HCT116 (cell line): ENCODE measurements around the gene ATP5PD. TPM values are rescaled to one million over a fixed set of nuclear protein-coding genes. Genes with fewer than 3 reads are reported as not detected.

Experiments used
- ATAC-seq: fragments of 200-7000 bp; cut with Tn5 transposase; 2 replicates; pipeline ENCODE4 v1.9.1; 2020; ENCODE audit warnings: mild to moderate bottlenecking, moderate library complexity
- BruUV-seq: library from RNA; stranded (reverse); fragments of 400-500 nt; replicated peaks from 2 replicates; lab custom pipeline; 2021; lab: Mats Ljungman, UMichigan
- CTCF ChIA-PET: fragments of 300-600 bp; sonication (Branson Sonifier 250); formaldehyde crosslinking; loops from one replicate; lab custom pipeline; 2021; ENCODE audit warnings: antibody characterized with exemption; lab: Charles Lee
- POLR2A ChIA-PET: fragments of 300-600, 350-600 bp; sonication (Branson Sonifier 250); formaldehyde crosslinking; loops from one replicate; lab custom pipeline; 2021; ENCODE audit warnings: antibody characterized with exemption; lab: Charles Lee
- RAD21 ChIA-PET, 2 experiments: fragments of 300-600 bp; sonication (Branson Sonifier 250); formaldehyde crosslinking; loops; one replicate each; lab custom pipeline; 2023; ENCODE audit warnings: low total read pairs in 2 of 2; ENCODE audit not compliant: uncharacterized antibody in 2 of 2, unreplicated experiment in 2 of 2, low non-redundant PET in 1 of 2; lab: Charles Lee
- DNase-seq: peaks from one replicate; pipeline ENCODE4 v3.0.0-alpha.2; 2010; ENCODE audit warnings: low read depth, low spot score
- H2AFZ ChIP-seq: fragments of 200-600 bp; shearing (Covaris generic), sonication (generic); 2 replicates; pipeline ENCODE4 v1.6.1; 2017; ENCODE audit warnings: low read depth, mixed run types, mixed read lengths, antibody characterized with exemption, low read length; ENCODE audit not compliant: poor library complexity, severe bottlenecking
- H3K27ac ChIP-seq: 2 replicates; pipeline ENCODE4 v1.5.1; 2012; ENCODE audit warnings: low read depth, low read length
- H3K27me3 ChIP-seq: fragments of 200-600 bp; sonication (generic); 2 replicates; pipeline ENCODE4 v1.6.1; 2016; ENCODE audit warnings: mixed run types, low read length, mixed read lengths; ENCODE audit not compliant: insufficient read depth
- H3K36me3 ChIP-seq, 2 experiments: fragments of 200-500 bp in 1 of 2; fragments of 200-600 bp in 1 of 2; sonication (Bioruptor generic) in 1 of 2; sonication (generic) in 1 of 2; 2 replicates each; pipeline versions ENCODE4 v1.5.1 to v1.6.1; 2014 to 2016; ENCODE audit warnings: low read length in 2 of 2, inconsistent platforms in 1 of 2, mixed read lengths in 1 of 2, mixed run types in 1 of 2; ENCODE audit not compliant: insufficient read depth in 2 of 2, control insufficient read depth in 1 of 2
- H3K4me1 ChIP-seq, 2 experiments: fragments of 200-600 bp in 1 of 2; sonication (generic) in 1 of 2; 2 replicates each; pipeline versions ENCODE4 v1.5.1 to v1.6.1; 2012 to 2017; ENCODE audit warnings: low read length in 2 of 2, inconsistent platforms in 1 of 2, mild to moderate bottlenecking in 1 of 2, mixed read lengths in 1 of 2, mixed run types in 1 of 2, moderate library complexity in 1 of 2; ENCODE audit not compliant: insufficient read depth in 2 of 2, control insufficient read depth in 1 of 2
- H3K4me2 ChIP-seq: fragments of 200-600 bp; sonication (generic); 2 replicates; pipeline ENCODE4 v1.6.1; 2017; ENCODE audit warnings: mixed run types, low read length, mixed read lengths
- H3K4me3 ChIP-seq, 2 experiments: fragments of 200-600 bp in 1 of 2; sonication (generic) in 1 of 2; replicated peaks in 1 of 2; 2 replicates each; pipeline ENCODE4 v1.5.1; 2011 to 2016; ENCODE audit warnings: low read length in 2 of 2, control low read depth in 1 of 2, low read depth in 1 of 2, mild to moderate bottlenecking in 1 of 2, mixed read lengths in 1 of 2, mixed run types in 1 of 2
- H3K79me2 ChIP-seq: fragments of 200-600 bp; sonication (generic); 2 replicates; pipeline ENCODE4 v1.6.1; 2017; ENCODE audit warnings: mild to moderate bottlenecking, mixed run types, low read length, moderate library complexity, mixed read lengths; ENCODE audit not compliant: insufficient read depth
- H3K9ac ChIP-seq: fragments of 200-600 bp; sonication (generic); 2 replicates; pipeline ENCODE4 v1.6.1; 2016; ENCODE audit warnings: low read length, mixed read lengths
- H3K9me2 ChIP-seq: fragments of 200-600 bp; sonication (generic), shearing (Covaris generic); 2 replicates; pipeline ENCODE4 v1.6.1; 2017; ENCODE audit warnings: mixed run types, mild to moderate bottlenecking, moderate library complexity; ENCODE audit not compliant: insufficient read depth
- H3K9me3 ChIP-seq, 2 experiments: fragments of 200-500 bp in 1 of 2; fragments of 200-600 bp in 1 of 2; sonication (Bioruptor generic) in 1 of 2; sonication (generic) in 1 of 2; 2 replicates each; pipeline ENCODE4 v1.6.1; 2014 to 2017; ENCODE audit warnings: low read length in 2 of 2, mixed read lengths in 2 of 2, inconsistent platforms in 1 of 2, low read depth in 1 of 2, mild to moderate bottlenecking in 1 of 2, mixed run types in 1 of 2, moderate library complexity in 1 of 2; ENCODE audit not compliant: control insufficient read depth in 1 of 2, insufficient read depth in 1 of 2
- H4K20me1 ChIP-seq: fragments of 200-600 bp; sonication (generic), shearing (Covaris generic); 2 replicates; pipeline ENCODE4 v1.6.1; 2017; ENCODE audit warnings: mixed run types, mild to moderate bottlenecking, moderate library complexity; ENCODE audit not compliant: insufficient read depth
- CBX3 ChIP-seq: IDR thresholded peaks from 2 replicates; pipeline ENCODE4 v1.6.1; 2012; ENCODE audit warnings: low read depth
- CEBPB ChIP-seq: IDR thresholded peaks from 2 replicates; pipeline ENCODE4 v1.6.1; 2012; ENCODE audit warnings: low read depth
- EZH2 ChIP-seq: fragments of 200-600 bp; sonication (generic); IDR thresholded peaks from 2 replicates; pipeline ENCODE4 v1.6.1; 2017; ENCODE audit warnings: antibody characterized with exemption, mixed run types
- EZH2phosphoT487 ChIP-seq: fragments of 200-600 bp; IDR thresholded peaks from 2 replicates; pipeline ENCODE4 v1.6.1; 2018; ENCODE audit warnings: antibody characterized with exemption, borderline replicate concordance
- FOSL1 ChIP-seq: IDR thresholded peaks from 2 replicates; pipeline ENCODE4 v1.6.1; 2012; ENCODE audit warnings: low read depth
- JUND ChIP-seq: IDR thresholded peaks from 2 replicates; pipeline ENCODE4 v1.6.1; 2012
- POLR2A ChIP-seq: IDR thresholded peaks from 2 replicates; pipeline ENCODE4 v1.7.0; 2011; ENCODE audit warnings: borderline replicate concordance; ENCODE audit not compliant: insufficient read depth, insufficient read length; ENCODE audit errors: extremely low read depth
- POLR2AphosphoS5 ChIP-seq: IDR thresholded peaks from 2 replicates; pipeline ENCODE4 v1.6.1; 2011; ENCODE audit warnings: mild to moderate bottlenecking, low read depth, low read length, moderate library complexity
- SIN3A ChIP-seq: IDR thresholded peaks from 2 replicates; pipeline ENCODE4 v1.6.1; 2012; ENCODE audit warnings: low read depth
- SP1 ChIP-seq: IDR thresholded peaks from 2 replicates; pipeline ENCODE4 v1.6.1; 2012; ENCODE audit warnings: low read depth
- TCF7L2 ChIP-seq: IDR thresholded peaks from 2 replicates; pipeline ENCODE4 v1.7.0; 2011; ENCODE audit warnings: borderline replicate concordance, inconsistent platforms; ENCODE audit not compliant: insufficient read depth, insufficient read length; ENCODE audit errors: extremely low read depth
- YY1 ChIP-seq: IDR thresholded peaks from 2 replicates; pipeline ENCODE4 v1.6.1; 2011; ENCODE audit warnings: low read length, low read depth, moderate library complexity, mild to moderate bottlenecking; ENCODE audit not compliant: insufficient replicate concordance; ENCODE audit errors: extremely low read depth
- ZFX ChIP-seq: fragments of 450-650 bp; IDR thresholded peaks from 2 replicates; pipeline ENCODE4 v1.6.1; 2017
- intact Hi-C: fragments of 100-400 bp; cut with micrococcal nuclease; formaldehyde crosslinking; loops from 2 replicates; pipeline ENCODE4 v1.10.0; 2022
- total RNA-seq: library from RNA; stranded (reverse); gene quantifications from one replicate; pipeline ENCODE4 v1.2.1, GENCODE V29; 2021; ENCODE audit not compliant: unreplicated experiment
- TF ChIP-seq, protein P1 (sequence below): IDR thresholded peaks from 2 replicates; pipeline ENCODE4 v1.6.1; 2012
- TF ChIP-seq, protein P2 (sequence below): IDR thresholded peaks from 2 replicates; pipeline ENCODE4 v1.6.1; 2012

ATP5PD gene
- total RNA-seq, 1 experiment from 2014 or later = 407 TPM

DNA sequence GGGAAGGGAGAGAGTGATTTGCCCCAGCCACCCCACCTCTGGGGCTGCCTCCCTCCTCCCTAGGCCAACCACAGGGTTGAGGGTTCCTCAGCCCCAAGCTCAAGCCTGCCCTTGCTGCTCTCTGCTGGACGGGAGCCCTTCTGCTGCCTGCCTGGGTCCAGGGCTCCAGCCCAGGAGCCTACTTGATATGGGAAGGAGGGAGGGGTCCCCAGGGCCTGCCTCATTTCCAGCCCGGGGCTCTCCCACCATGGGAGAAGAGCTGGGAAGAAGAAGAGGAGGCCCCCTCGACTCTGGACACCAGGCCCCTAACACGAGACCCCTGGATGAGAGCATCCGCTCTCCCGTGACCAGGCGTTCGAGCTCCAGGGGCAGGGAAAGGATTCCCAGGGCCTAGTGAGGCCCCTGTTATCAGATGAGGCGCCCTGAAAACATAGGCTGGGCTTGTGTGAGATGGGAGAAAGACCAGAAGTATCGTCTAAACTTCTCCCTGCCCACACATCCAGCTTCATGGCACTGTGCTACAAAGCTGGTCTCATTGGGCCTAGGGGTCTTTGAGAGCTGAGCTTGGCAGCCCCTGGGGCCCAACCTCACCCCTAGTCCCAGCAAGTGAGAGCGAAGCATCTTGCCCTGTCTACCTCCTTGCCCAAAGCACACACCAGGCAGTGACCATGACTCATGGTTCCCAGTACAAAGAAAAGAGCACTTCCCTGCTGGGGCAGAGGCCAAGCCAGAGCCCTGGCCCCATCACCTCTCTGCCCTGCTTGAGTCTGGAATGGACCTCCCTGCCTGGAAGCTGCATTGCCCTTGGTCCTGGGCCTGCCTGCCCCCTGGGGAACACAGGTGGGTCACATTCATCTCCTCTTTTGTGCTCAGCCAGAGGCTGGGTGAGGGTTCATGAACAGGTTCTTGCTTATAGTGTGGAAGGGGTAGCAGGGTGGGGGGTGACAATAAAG, 42.0 kb upstream of the ATP5PD start:
- no peak for TF ChIP-seq SIN3A
- TF ChIP-seq CBX3 = no peak
- no peak for TF ChIP-seq JUND
- no peak for TF ChIP-seq SP1
- TF ChIP-seq, protein P1, sequence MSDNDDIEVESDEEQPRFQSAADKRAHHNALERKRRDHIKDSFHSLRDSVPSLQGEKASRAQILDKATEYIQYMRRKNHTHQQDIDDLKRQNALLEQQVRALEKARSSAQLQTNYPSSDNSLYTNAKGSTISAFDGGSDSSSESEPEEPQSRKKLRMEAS = no peak
- TF ChIP-seq CEBPB = no peak
- peak; percentile 53 for TF ChIP-seq YY1
- peak; percentile 52 for TF ChIP-seq TCF7L2
- no peak for TF ChIP-seq POLR2A
- peak; percentile 59 for TF ChIP-seq POLR2AphosphoS5
- TF ChIP-seq FOSL1 = no peak
- no peak for TF ChIP-seq EZH2phosphoT487
- TF ChIP-seq EZH2 = no peak
- TF ChIP-seq, protein P2, sequence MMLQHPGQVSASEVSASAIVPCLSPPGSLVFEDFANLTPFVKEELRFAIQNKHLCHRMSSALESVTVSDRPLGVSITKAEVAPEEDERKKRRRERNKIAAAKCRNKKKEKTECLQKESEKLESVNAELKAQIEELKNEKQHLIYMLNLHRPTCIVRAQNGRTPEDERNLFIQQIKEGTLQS = no peak
- no peak for TF ChIP-seq ZFX
- ATAC-seq (peak; percentile 41), DNase-seq (no peak)
- no peaks in the 10 kb centered on the region for H3K9me2 ChIP-seq
- peaks cover 75 to 91% of the 10 kb centered on the region in 2 experiments for H3K4me1 ChIP-seq
- H3K27ac ChIP-seq = peak overlapping the region; percentile 99
- peak overlapping the region; percentile 97 for H3K9ac ChIP-seq
- H4K20me1 ChIP-seq = no peaks in the 10 kb centered on the region
- CTCF ChIA-PET = interaction anchor here (1.0 to 2.6 kb wide), 7 partner anchors 10 to 127 kb away, joined by 3 to 12 read pairs (median 5); partner anchors contain the start of gene NT5C
- POLR2A ChIA-PET = interaction anchor here (0.7 to 1.8 kb wide), 14 partner anchors 9 to 215 kb away, joined by 3 to 21 read pairs (median 4); partner anchors contain the start of genes ARMC7 and MRPL58
- TSS peak; percentile 62 for BruUV-seq
- H3K36me3 ChIP-seq = no peaks in the 10 kb centered on the region; a peak in 1 of 4 replicates
- RAD21 ChIA-PET = interaction anchor here in 1 of 2 experiments (0.8 to 1.3 kb wide), 4 partner anchors 21 to 29 kb away, joined by 3 read pairs; partner anchors contain the start of gene ARMC7
- peak overlapping the region; percentile 92 for H3K4me2 ChIP-seq
- peaks cover 57% of the 10 kb centered on the region for H3K79me2 ChIP-seq
- intact Hi-C loops = no loop called here
- H2AFZ ChIP-seq = no peak overlapping the region
- H3K27me3 ChIP-seq = no peaks in the 10 kb centered on the region
- H3K4me3 ChIP-seq = peak overlapping the region; percentile 76 to 83
- no peaks in the 10 kb centered on the region for H3K9me3 ChIP-seq
